NCI-H1092 treated with DMSO at 0.1 percent for 48 hours (cell line): ENCODE measurements around the gene EFR3B.

Source experiments
- DNase-seq: peaks from one replicate; lab custom pipeline; 2025; lab: John Stamatoyannopoulos, UW

Gene EFR3B

DNA sequence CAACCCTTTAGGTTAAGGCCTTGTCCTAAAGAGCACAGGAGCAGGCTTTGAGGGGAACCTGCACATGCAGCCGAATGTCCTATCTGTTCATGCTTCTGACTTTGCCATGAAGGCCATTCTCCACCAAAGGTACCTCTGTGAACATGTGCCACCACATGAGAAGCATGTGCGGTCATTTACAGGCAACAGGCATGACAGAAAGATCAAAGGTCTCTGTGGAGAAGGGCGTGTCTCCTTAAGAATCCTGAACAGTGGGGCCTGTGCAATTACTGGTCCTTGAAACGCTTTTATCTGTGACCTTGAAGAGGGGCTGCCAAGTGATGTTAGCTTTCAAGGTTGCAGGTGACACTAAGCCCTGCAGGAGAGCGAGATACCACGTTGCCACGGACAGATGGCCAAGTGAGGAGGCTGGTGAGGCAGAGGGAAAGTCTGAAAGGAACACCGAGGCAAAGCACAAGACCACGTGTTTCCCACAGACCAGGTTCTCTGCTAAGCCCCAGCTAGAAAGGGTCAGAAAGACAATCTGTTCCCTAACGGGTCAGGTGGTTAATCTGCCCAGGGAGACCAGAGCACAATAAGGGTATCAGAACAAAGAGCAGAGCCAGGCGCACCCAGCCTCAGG, 146.0 kb downstream of the EFR3B start:
- no peak for DNase-seq

- DNase-seq, result no peak
Observed at GRCh38 chr2:25188405-25188804, 146.5 kb downstream of the EFR3B start.

GRCh38 chr2:25190536-25190935, 148.7 kb downstream of the EFR3B start:
- peak; percentile 55 for DNase-seq

- DNase-seq, result no peak
Observed at GRCh38 chr2:25194576-25195122, 152.8 kb downstream of the EFR3B start.

- DNase-seq, result no peak
Observed at GRCh38 chr2:25197336-25198208, 155.7 kb downstream of the EFR3B start.

- no peak for DNase-seq
Observed at GRCh38 chr2:25198209-25198525, 156.3 kb downstream of the EFR3B start.

DNA sequence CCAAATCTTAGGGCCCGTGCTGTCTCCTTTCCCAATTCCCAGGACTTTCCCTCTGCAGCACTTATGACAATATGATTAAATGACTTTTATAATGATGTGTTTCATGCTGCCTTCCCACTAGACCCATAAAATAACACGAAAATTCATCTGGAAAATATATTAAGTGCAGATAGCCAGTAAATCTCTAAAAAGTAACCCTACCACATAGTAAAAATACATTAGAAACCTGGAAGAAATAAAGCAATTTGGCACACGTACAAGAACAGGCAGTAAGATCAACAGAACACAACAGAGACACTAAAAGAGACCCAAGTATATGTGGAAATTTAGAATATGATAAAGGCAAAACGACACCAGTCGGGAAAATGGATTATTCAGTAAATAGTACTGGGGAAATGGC, 156.7 kb downstream of the EFR3B start:
- no peak for DNase-seq

- no peak for DNase-seq
Observed at GRCh38 chr2:25201265-25201664, 159.4 kb downstream of the EFR3B start.

GRCh38 chr2:25201794-25202193, 159.9 kb downstream of the EFR3B start:
- DNase-seq, result no peak

DNA sequence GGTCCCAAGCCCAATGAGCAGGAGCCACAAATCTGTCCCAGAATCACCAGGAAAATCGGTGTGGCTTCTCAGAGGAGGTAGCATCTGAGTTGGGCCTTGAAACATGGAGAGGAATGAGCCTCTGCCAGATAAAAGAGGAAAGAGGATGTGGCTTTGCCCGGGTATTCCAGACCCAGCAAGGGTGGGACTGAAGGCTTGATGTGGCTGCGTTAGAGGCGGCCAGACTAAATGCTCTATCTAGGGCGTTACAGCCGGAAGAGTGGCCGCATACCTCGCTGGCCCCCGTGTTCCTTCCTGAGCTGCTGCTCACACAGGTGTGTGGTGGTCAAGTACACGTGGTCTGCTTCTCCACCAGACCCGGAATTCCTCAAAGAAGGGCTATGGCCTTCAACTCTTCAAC, 160.4 kb downstream of the EFR3B start:
- DNase-seq, result no peak

GRCh38 chr2:25204190-25204838, 162.4 kb downstream of the EFR3B start:
- no peak for DNase-seq

- DNase-seq, result no peak
Observed at GRCh38 chr2:25207078-25207545, 165.2 kb downstream of the EFR3B start.
